Jurkat, Clone E6-1 (cell line): ENCODE results near the gene BUD31. TPM values are rescaled to one million over a fixed set of nuclear protein-coding genes. Genes with fewer than 3 reads are reported as not detected.
A peak's percentile ranks its signal among the peaks of the same experiment; 100 is the strongest.

ENCODE experiments used
- DNase-seq: peaks from one replicate; pipeline ENCODE4 v3.0.0-alpha.2; 2011; ENCODE audit warnings: low read depth, low spot score
- H3K4me3 ChIP-seq: 2 replicates; pipeline ENCODE4 v1.5.1; 2011; ENCODE audit warnings: mild to moderate bottlenecking, low read length, control low read depth, moderate library complexity
- polyA plus RNA-seq: library from polyadenylated mRNA; unstranded; fragments of >200 nt; gene quantifications from one replicate; pipeline ENCODE4 v1.2.1, GENCODE V29; 2012; ENCODE audit warnings: missing spikeins; ENCODE audit not compliant: insufficient read length, insufficient read depth

The BUD31 gene
- polyA plus RNA-seq, result 165 TPM

DNA sequence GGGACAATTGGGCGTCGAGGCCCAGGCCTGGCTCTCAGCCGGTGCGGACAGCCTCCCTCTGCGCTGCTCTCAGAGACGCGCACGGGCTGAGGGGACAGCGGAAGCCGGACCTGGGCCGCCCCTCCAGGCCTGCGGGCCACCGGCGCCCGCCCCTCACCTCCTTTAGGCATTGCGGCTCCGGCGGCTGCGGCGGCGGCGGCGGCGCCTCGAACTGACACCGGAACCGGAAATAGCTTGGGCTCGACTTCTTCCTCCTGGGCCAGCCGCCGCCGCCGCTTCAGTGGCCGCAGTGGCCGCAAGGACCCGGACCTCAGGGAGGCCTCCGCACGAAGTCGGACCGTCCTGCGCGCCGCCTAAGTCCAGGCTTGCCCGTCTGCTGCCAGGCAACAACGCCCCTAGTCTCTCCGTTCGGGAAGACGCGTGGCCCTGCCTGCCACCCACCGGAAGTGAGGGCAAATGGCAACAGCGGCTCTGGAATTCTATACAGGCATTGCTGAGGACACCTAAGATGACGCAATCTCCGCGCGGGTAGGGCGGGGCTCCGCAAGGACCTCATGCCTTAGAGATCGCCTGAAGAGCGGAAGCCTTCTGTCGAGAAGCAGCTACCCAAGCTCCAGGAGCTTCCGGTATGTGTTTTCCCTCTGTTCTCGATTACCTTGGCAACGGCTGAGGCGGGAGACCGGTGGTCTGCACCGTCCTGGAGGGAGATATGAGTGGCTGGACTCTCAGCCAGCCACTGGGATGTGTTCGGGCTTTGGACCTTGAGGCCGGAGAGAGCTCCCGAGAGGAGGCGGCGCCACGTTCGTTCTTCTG is at the start of gene BUD31, which contains the start of gene PDAP1:
Gene BUD31 (plus strand): TSS at position 591 of the 813 bp plus-strand sequence. CDS start 2,124 bp downstream, outside the sequence.
Gene PDAP1 (minus strand): TSS at position 219 of the 813 bp plus-strand sequence. CDS start 49 bp downstream, at position 170.
- DNase-seq, result peak; percentile 96
- peak within 1 kb of the TSS; percentile 99 for H3K4me3 ChIP-seq

DNA sequence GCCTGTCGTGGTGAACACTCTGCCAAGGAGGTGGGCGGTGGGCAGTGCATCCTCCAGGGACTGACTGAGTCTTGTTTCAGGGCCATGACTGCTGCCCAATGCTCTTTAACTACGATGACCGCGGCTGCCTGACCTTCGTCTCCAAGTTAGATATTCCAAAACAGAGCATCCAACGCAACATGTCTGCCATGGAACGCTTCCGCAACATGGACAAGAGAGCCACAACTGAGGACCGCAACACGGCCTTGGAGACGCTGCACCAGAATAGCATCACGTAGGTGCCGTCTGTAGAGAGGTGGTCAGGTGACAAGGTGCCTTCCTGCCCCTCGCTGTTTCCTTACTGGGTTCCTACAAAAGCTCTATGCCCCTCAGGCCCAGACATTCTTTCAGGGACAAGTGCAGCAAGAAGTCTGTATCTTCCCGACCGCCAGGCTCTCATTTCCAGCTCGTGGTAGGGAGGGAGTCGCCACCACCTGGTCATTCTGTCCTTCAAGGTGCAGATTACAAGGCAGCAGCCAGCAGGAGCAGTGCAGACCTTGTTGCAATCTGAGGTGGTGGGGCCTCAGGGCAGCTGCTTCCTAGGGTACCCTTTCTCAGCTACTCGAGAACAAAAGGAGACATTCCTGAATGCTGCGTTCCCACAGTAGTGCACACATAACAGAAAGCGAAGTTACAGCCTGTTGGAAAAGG is 49.2 kb upstream of the BUD31 start:
- no peak overlapping the region for H3K4me3 ChIP-seq
- no peak for DNase-seq

DNA sequence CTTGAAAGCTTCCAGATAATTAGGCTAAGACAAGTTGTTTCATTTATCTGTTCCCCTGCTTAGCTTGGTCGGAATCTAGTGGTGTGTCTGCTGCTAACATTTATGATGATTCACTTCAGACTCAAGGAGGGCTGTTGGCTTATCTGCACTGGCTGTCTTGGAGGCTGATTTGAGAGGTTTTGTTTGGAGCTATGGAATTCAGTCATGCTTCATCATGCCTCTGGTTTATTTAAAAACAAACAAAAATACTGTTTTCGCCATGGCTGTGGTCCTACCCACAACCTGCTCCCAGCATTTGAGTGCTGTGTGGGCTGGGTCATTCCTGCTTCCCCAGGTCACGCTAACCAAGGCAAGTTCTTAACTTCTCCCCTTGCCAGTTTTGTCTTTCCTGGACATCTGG is 46.0 kb upstream of the BUD31 start:
- no peak overlapping the region for H3K4me3 ChIP-seq
- no peak for DNase-seq

DNA sequence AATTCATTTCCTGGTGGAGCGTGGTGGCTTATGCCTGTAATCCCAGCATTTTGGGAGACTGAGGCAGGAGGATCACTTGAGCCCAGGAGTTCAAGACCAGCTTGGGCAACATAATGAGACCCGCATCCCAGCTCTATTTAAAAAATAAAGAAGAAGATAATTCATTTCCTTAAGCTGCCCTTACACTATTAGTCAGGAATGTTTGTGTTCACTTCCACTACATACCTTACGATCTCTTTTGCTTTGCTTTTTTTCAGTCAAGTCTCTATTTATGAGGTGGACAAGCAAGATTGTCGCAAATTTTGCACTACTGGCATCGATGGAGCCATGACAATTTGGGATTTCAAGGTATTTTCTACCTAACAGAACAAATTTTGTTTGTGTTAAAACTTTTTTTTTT is 45.5 kb upstream of the BUD31 start:
- no peak for DNase-seq
- no peak overlapping the region for H3K4me3 ChIP-seq

DNA sequence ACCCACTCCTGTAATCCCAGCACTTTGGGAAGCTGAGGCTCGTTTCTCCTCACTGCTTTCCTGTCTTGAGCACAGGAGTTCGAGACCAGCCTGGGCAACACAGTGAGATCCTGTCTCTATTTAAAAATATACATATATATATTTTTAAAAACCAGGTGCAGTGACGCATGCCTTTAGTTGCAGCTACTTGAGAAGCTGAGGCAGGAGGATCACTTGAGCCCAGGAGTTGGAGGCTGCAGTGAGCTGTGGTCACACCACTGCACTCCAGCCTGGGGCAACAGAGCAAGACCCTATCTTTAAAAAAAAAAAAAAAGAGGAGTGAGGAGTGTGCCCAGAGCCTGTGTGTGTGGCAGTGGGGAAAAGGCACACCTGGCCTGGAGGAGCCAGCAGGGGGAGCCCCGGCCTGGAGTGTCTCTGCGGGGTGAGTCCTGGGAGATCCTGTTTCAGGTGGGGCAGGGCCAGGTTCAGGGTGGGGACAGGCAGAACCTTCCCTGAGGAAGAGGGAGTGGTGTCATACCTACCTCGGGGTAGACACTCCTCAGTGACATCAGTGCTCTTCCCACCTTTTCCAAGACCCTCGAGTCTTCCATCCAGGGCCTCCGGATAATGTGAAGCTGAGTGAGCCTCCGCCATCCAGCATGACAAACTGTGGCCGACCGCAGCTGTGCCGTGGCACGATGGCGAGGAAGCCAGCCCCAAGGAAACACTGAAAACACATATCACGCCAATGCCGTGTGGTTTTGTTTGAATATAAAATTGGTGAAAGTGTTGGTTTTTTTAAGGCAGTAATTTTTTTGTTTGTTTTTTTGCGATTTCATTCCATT is 43.2 kb upstream of the BUD31 start:
- no peak overlapping the region for H3K4me3 ChIP-seq
- DNase-seq, result no peak

DNA sequence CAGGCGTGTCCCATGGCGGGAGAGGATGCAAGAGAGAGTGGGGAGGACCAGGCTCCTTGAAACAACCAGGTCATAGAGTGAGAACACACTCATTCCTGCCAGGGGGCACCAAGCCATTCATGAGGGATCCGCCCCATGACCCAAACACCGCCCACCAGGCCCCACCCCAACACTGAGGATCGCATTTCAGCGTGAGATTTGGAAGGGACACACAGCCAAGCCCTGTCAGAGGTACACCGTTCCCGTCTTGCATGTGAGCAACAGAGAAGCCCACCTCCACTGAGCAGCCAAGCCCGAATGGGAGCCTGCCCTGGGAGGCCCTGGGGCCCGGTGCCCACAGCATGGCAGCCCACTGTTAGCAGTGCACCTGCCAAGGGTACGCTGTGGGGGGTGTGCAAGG is 42.1 kb upstream of the BUD31 start:
- no peak overlapping the region for H3K4me3 ChIP-seq
- no peak for DNase-seq

DNA sequence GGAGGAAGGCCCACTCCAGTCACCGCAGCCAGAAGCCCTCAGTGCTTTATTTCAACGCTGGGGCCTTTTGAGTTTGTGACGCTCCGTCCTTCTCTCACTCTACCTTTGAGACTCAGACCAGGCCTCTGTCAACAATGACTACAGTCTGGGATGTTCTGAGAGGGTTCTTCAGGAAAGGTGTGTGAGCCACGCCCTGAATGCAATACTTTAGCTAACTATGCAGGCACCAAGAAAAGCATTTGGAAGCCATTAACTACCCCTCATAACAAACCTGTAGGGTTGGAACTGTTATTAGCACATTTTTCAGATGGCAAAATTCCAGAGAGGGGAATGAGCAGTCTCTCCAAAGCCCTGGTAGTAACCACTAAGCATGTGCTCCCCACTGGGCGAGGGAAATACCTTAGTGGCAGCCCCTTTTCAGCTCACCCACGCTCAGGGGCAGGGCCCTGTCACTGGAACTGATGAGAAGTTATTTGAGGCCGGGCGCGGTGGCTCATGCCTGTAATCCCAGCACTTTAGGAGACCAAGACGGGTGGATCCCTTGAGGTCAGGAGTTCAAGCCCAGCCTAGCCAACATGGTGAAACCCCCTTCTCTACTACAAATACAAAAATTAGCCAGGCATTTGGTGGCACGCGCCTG is 39.9 kb upstream of the BUD31 start:
- H3K4me3 ChIP-seq, result no peak overlapping the region
- DNase-seq, result no peak

DNA sequence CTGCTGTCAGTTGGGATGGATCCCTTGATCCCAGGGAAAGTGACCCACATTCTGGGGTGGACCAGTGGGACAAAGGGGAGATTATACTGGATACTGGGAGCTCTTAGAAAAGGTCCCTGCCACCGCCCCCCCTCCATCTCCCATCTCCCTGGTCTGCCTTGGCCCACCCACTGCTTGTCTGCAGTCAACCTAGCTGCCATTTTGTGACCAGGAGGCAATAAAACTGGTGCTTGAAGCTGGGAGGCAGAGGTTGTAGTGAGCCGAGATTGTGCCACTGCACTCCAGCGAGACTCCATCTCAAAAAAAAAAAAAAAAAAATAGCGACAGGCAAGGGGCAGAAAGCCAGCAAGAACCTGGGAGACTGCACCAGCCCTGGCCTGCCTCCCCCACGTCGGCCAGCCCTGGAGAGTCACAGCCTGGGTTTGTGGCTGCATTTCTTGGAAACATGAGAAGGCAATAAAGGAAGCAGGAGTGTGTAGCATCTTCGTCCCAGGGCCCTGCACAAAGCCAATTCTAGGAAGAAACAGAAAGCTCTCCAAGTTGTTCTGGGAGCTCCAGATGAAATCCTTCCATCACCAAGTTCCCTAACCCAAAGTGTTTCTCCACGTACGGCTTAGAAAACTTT is 38.9 kb upstream of the BUD31 start:
- H3K4me3 ChIP-seq, result no peak overlapping the region
- no peak for DNase-seq

DNA sequence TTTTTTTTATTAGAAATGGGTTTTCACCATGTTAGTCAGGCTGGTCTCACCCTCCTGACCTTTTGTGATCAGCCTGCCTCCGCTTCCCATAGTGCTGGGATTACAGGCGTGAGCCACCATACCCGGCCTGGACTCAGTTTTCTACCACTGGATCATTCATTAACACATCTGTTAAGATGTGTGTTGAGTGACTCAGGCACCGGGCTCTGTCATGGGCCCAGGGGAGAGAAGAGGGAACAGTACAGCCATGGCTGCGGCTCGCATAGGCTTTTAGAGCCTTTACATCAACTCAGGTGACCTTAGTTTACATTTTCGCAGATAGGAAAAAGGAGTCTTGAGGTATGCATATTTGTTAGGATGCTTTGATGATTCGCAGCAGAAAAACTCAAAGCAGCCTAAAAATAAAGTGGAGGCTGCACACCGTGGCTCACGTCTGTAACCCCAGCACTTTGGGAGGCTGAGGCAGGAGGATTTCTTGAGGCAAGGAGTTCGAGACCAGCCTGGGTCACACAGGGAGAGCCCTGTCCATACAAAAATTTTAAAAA is 37.3 kb upstream of the BUD31 start:
- no peak for DNase-seq
- no peak overlapping the region for H3K4me3 ChIP-seq

DNA sequence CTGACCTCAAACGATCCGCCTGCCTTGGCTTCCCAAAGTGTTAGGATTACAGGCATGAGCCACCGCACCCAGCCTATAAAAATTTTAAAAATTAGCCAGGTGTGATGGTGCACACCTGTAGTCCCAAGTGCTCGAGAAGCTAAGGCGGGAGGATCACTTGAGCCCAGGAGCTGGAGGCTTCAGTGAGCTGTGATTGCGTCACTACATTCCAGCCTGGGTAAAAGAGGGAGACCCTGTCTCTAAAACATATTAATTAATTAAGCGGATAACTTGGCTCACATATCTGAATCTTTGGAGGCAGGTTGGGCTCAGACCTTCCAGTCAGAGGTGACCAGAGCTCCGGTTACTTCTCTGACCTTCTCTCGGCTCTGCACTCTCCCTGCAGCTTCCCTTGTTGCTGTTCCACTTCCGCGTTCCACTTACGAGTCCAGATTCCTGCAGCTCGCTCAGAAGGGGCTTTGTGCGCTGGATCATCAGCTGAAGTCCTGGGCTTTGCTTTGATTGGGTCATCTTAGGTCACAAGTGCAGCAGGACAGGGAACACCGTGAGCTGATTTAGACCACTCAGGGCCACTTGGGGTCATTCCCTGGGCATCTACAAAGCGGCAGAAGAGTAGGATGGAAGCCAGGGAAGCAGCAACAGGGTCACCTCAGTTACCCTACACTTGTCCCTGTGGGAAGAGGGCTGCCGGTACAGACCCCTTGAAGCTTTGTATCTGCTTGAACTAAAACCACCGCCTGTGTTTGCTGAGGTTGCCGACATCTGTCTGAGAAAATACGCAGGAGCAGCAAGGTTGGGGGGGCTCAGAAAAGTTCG is 36.3 kb upstream of the BUD31 start:
- no peak overlapping the region for H3K4me3 ChIP-seq
- no peak for DNase-seq

DNA sequence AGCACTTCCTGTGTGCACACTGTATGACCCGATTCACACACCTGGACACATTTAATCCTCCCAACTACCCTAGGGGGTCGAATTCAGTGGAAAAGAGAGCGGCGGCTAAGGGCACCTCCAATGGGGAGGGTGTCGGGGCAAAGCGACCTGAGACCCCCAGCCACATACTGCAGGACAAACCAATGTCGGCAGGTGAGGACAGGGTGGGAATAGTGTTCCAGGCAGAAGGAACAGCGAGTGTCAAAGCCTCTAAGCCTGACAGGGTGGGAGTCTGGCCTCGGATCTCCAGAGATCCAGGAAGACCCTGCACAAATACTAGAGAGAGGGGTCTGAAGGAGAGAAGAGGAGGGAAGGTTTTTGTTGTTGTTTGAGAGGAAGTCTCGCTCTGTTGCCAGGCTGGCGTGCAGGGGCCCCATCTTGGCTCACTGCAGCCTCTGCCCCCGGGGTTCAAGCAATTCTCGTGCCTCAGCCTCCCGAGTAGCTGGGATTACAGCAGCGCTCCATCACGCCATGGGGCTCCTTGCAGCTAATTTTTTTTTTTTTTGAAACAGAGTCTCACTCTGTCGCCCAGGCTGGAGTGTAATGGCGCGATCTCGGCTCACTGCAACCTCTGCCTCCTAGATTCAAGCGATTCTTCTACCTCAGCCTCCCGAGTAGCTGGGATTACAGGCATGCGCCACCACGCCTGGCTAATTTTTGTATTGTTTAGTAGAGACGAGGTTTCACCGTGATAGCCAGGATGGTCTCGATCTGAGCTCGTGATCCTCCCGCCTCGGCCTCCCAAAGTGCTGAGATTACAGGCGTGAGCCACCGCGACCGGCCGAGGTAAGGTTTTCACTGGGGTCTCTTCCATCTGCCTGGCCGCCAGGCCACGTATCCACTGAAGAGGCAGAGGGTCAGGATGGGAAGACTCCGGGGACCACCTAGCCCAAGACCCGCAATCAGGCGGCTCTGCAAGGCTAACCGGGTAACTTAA is 35.4 kb upstream of the BUD31 start:
- peak overlapping the region; percentile 63 for H3K4me3 ChIP-seq
- DNase-seq, result no peak

DNA sequence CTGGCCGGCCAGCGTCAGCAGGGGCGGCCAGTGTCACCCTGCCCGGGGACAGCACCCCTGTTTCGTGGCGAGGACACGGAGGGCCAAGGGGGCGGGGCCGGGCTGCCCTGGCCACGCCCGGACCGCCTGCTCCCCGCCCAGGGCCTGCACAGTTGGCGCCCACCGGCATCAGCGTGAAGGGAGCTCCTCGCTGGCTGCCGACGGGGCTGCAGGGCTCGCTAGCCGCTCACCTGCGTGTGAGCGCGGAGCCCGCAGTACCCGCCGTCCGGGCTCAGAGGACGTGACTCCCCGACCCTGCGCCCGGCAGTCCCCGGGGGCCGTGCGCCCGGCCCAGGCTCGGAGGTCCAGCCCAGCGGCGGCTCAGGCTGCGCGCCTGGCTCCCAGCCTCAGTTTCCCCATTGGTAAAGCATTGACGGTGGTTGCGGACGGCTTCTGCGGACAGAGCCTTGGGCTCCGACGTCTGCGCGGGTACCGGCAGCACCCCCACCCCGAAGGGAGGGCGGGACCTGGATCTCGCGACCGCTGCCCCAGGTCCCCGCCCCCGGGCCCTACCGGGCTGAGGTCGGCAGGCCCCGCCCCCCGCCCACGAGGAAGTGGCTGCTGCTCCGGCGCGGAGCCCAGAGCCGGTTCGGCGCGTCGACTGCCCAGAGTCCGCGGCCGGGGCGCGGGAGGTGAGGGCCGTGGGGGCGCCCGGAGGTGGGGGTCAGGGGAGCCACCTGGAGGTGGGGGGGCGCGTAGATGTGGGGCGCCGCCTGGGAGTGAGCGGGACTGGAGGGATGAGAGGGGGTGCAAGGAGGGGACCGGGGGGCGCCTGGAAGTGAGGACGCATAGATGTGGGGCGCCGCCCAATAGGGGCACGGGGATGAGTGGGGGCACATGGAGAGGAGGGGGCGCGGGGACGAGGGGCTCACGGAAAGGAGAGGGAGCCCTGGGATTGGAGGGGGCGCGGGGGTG is 34.4 kb upstream of the BUD31 start, which contains the start of gene ARPC1B:
Gene ARPC1B (plus strand): TSS at position 620 of the 954 bp plus-strand sequence. CDS start 10,985 bp downstream, outside the sequence.
- DNase-seq, result peak; percentile 53
- peak within 1 kb of the TSS; percentile 63 for H3K4me3 ChIP-seq

DNA sequence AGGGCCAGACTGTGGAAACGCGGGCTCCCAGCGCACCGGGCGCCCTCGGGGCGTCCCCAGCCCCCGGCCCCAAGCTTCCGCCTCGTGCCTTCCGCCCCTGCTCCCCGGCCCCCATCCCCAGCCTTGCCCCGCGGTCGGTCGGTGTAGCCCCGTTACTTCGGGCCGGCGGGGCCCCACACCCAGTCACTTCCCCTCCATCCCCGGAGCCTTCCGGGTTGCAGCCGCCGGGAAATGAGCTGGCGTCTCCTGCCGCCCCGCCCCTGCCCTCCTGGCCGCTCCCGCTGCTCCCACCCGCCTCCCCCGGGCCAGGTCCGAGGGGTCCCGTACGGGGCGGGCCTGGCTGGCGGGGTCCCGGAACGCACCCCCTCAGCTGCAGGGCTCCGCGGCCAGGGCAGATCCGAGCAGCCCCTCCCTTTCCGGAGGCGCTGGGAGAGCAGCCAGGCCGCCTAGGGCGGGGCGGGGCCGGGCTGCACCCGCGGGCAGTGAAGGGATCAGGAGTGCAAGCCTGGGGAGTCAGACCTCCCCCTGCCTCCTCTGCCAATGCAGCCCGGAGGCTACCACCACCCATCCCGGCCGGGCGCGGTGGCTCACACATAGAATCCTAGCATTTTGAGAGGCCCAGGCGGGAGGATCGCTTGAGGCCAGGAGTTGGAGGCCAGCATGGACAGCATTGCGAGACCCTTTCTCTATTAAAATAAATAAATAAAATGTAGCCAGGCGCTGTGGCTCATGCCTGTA is 33.5 kb upstream of the BUD31 start:
- no peak for DNase-seq
- peak overlapping the region; percentile 63 for H3K4me3 ChIP-seq

DNA sequence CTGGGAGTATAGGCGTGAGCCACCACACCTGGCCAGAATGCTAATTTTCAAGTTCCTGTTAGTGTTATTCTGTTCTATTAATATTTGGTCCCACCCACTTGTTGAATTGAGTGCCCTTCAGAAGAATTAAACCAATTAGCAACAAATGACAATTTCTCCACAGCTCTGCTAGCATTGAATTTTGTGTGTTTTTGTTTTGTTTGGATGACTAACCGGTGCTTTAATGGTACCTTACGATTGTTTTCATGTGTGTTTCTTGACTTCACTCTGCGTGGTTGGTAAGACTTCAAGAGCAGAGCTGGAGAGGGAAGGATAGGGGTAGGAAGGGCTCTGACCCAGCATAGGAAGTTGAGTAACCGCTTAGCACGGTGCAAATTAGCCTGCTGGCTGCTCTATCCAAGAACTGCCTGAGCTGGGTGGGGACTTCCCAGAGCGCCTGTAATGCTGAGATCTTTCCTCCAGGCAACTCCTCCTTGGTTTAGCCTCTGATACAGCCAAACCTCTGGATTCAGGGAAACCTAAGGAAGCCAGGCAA is 29.7 kb upstream of the BUD31 start:
- H3K4me3 ChIP-seq, result no peak overlapping the region
- no peak for DNase-seq
